K562 (cell line): ENCODE data around the gene SRRM5. TPM values are rescaled to one million over a fixed set of nuclear protein-coding genes. Genes with fewer than 3 reads are reported as not detected.

Source experiments
- ARID3B ChIP-seq: fragments of 250-450 bp; sonication (Bioruptor Pico); IDR thresholded peaks from 2 replicates; pipeline ENCODE4 v1.4.0; 2020; ENCODE audit warnings: borderline replicate concordance
- CBFB ChIP-seq: sonication (generic); formaldehyde crosslinking; IDR thresholded peaks from 2 replicates; pipeline ENCODE4 v1.4.0; 2020; ENCODE audit warnings: mild to moderate bottlenecking, missing genetic modification reagents
- COPS2 ChIP-seq: fragments of 450-650 bp; conservative IDR thresholded peaks from 2 replicates; pipeline ENCODE4 v1.6.1; 2016; ENCODE audit warnings: mild to moderate bottlenecking, moderate library complexity
- DACH1 ChIP-seq: fragments of 450-650 bp; IDR thresholded peaks from 2 replicates; pipeline ENCODE4 v1.6.1; 2018; ENCODE audit not compliant: partially characterized antibody
- ETV1 ChIP-seq: fragments of 450-650 bp; conservative IDR thresholded peaks from 2 replicates; pipeline ENCODE4 v1.6.1; 2016; ENCODE audit warnings: missing genetic modification characterization, control low read depth, low read depth, missing compliant biosample characterization
- FOXM1 ChIP-seq, 2 experiments: fragments of 450-650 bp in 1 of 2; sonication (generic) in 1 of 2; formaldehyde crosslinking in 1 of 2; IDR thresholded peaks; 2 replicates each; pipeline versions ENCODE4 v1.6.1 to v1.9.0; 2017 to 2022; ENCODE audit warnings: low read depth in 2 of 2, mild to moderate bottlenecking in 2 of 2, missing genetic modification reagents in 1 of 2, moderate library complexity in 1 of 2
- GTF2F1 ChIP-seq: IDR thresholded peaks from 2 replicates; pipeline ENCODE4 v1.6.1; 2011; ENCODE audit warnings: low read depth, low read length, improper control_type of control experiment
- HNRNPLL ChIP-seq: fragments of 200-400 bp; formaldehyde crosslinking; IDR thresholded peaks from 2 replicates; pipeline ENCODE4 v1.6.1; 2017; ENCODE audit warnings: low read length, low read depth, mild to moderate bottlenecking; ENCODE audit not compliant: poor library complexity, severe bottlenecking
- L3MBTL2 ChIP-seq: fragments of 450-650 bp; IDR thresholded peaks from 2 replicates; pipeline ENCODE4 v1.6.1; 2016; ENCODE audit warnings: mild to moderate bottlenecking, moderate library complexity
- MAFF ChIP-seq: IDR thresholded peaks from 2 replicates; pipeline ENCODE4 v1.6.1; 2012; ENCODE audit warnings: low read length, improper control_type of control experiment
- MYBL2 ChIP-seq, 2 experiments: fragments of 450-650 bp in 1 of 2; sonication (generic) in 1 of 2; formaldehyde crosslinking in 1 of 2; IDR thresholded peaks; 2 replicates each; pipeline versions ENCODE4 v1.6.1 to v1.8.1; 2017 to 2022; ENCODE audit warnings: borderline replicate concordance in 1 of 2, inconsistent platforms in 1 of 2, low read depth in 1 of 2, mild to moderate bottlenecking in 1 of 2, missing genetic modification reagents in 1 of 2, moderate library complexity in 1 of 2
- NUFIP1 ChIP-seq: fragments of 450-650 bp; IDR thresholded peaks from 2 replicates; pipeline ENCODE4 v1.6.1; 2018; ENCODE audit not compliant: partially characterized antibody
- PML ChIP-seq: IDR thresholded peaks from 2 replicates; pipeline ENCODE4 v1.6.1; 2012; ENCODE audit warnings: low read length, inconsistent platforms
- RUNX1 ChIP-seq: sonication (generic); IDR thresholded peaks from 2 replicates; pipeline ENCODE4 v1.6.1; 2016; ENCODE audit warnings: antibody characterized with exemption, low read depth
- TAF1 ChIP-seq: IDR thresholded peaks from 2 replicates; pipeline ENCODE4 v1.6.1; 2011; ENCODE audit warnings: mild to moderate bottlenecking, low read length, moderate library complexity; ENCODE audit not compliant: insufficient read depth, control insufficient read depth, severe bottlenecking; ENCODE audit errors: extremely low read depth
- ZNF165 ChIP-seq: fragments of 250-450 bp; sonication (Bioruptor Pico); IDR thresholded peaks from 2 replicates; pipeline ENCODE4 v1.4.0; 2020; ENCODE audit warnings: borderline replicate concordance
- polyA plus RNA-seq, 8 experiments: library from polyadenylated mRNA; depleted of rRNA in 4 of 8; stranded (reverse) in 5 of 8; unstranded in 3 of 8; fragments of >200 nt; fragmentation: Nextera tagmentation in 2 of 8; fragmentation: Illumina TruSeq in 1 of 8; extraction: Ambion mirVana in 2 of 8; extraction: Trizol in 1 of 8; gene quantifications; 2 replicates each; pipeline versions ENCODE4 v1.2.1 to v1.2.3, GENCODE V29; 2011 to 2014; ENCODE audit warnings: inconsistent platforms in 1 of 8, missing spikeins in 1 of 8
- total RNA-seq, 7 experiments: library from RNA; depleted of rRNA in 6 of 7; stranded (reverse); fragments of >200 nt in 6 of 7; fragmentation: Illumina TruSeq in 2 of 7; extraction: Trizol in 2 of 7; gene quantifications; 2 replicates each; pipeline versions ENCODE4 v1.2.1 to v1.2.3, GENCODE V29; 2011 to 2021; ENCODE audit warnings: low replicate concordance in 1 of 7
- TF ChIP-seq, protein P1 (sequence below): fragments of 250-450 bp; sonication (Bioruptor Pico); IDR thresholded peaks from 2 replicates; pipeline ENCODE4 v1.4.0; 2020
- TF ChIP-seq, protein P2 (sequence below): sonication (generic); formaldehyde crosslinking; IDR thresholded peaks from 2 replicates; pipeline ENCODE4 v1.8.1; 2022; ENCODE audit warnings: missing genetic modification reagents

SRRM5 gene
- total and polyA plus RNA-seq, 9 of the 15 experiments (the other 6 are each of a cell fraction or from before 2014, with no cell fraction given), result 0.09 to 0.45 (median 0.18) TPM; not detected in 2

DNA sequence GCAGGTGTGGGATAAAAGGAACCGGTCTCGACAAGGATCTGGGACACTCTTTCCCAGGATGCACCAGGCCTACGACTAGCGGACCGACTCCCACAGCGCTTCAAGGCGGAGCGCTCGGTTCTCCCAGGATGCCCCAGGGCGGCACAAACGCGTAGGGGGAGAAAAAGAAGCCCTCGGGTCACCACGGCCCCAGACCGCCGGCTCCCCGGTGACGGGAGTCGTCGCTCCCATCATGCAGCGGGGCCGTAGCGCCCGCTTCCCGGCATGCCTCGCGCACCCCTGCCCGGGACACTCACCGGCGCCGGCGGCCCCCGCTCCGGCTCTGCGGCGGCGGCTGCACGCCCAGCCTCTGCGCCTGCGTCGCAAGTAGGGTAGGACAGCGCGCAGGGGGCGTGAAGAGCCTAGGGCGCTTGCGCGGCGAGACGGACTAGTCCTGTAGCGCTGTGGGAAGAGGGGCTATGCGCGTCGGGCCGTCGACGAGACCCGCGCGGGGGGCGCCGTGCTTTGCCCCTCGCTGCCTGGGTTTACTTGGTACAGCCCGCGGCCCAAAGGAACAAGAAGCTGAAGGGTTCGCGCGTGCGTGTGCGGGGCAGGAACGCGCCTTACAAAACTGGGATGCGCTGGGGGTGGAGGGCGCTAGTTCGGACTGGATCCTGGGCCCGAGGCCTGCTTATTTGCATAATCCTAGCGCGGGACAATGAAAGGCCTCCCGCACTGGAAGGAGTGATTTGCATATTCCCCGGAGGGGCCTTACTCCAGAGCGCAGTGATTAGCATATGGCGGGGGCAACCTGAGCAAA is 7.6 kb downstream of the SRRM5 start, which contains the start of gene ZNF428 (continued):
- TF ChIP-seq, protein P1, sequence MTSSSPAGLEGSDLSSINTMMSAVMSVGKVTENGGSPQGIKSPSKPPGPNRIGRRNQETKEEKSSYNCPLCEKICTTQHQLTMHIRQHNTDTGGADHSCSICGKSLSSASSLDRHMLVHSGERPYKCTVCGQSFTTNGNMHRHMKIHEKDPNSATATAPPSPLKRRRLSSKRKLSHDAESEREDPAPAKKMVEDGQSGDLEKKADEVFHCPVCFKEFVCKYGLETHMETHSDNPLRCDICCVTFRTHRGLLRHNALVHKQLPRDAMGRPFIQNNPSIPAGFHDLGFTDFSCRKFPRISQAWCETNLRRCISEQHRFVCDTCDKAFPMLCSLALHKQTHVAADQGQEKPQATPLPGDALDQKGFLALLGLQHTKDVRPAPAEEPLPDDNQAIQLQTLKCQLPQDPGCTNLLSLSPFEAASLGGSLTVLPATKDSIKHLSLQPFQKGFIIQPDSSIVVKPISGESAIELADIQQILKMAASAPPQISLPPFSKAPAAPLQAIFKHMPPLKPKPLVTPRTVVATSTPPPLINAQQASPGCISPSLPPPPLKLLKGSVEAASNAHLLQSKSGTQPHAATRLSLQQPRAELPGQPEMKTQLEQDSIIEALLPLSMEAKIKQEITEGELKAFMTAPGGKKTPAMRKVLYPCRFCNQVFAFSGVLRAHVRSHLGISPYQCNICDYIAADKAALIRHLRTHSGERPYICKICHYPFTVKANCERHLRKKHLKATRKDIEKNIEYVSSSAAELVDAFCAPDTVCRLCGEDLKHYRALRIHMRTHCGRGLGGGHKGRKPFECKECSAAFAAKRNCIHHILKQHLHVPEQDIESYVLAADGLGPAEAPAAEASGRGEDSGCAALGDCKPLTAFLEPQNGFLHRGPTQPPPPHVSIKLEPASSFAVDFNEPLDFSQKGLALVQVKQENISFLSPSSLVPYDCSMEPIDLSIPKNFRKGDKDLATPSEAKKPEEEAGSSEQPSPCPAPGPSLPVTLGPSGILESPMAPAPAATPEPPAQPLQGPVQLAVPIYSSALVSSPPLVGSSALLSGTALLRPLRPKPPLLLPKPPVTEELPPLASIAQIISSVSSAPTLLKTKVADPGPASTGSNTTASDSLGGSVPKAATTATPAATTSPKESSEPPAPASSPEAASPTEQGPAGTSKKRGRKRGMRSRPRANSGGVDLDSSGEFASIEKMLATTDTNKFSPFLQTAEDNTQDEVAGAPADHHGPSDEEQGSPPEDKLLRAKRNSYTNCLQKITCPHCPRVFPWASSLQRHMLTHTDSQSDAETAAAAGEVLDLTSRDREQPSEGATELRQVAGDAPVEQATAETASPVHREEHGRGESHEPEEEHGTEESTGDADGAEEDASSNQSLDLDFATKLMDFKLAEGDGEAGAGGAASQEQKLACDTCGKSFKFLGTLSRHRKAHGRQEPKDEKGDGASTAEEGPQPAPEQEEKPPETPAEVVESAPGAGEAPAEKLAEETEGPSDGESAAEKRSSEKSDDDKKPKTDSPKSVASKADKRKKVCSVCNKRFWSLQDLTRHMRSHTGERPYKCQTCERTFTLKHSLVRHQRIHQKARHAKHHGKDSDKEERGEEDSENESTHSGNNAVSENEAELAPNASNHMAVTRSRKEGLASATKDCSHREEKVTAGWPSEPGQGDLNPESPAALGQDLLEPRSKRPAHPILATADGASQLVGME (CRISPR knock-in tag), result 0 out of 2 replicates have a peak, but pooled peaks have one; percentile 22
- TF ChIP-seq CBFB, result no peak
- TF ChIP-seq, protein P2, sequence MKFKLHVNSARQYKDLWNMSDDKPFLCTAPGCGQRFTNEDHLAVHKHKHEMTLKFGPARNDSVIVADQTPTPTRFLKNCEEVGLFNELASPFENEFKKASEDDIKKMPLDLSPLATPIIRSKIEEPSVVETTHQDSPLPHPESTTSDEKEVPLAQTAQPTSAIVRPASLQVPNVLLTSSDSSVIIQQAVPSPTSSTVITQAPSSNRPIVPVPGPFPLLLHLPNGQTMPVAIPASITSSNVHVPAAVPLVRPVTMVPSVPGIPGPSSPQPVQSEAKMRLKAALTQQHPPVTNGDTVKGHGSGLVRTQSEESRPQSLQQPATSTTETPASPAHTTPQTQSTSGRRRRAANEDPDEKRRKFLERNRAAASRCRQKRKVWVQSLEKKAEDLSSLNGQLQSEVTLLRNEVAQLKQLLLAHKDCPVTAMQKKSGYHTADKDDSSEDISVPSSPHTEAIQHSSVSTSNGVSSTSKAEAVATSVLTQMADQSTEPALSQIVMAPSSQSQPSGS (CRISPR knock-in tag), result no peak; the same call in 1 of the 2 replicates
- TF ChIP-seq L3MBTL2, result peak; percentile 90
- TF ChIP-seq HNRNPLL, result peak; percentile 95
- TF ChIP-seq MAFF, result no peak
- no peak for TF ChIP-seq ETV1
- peak; percentile 68 for TF ChIP-seq GTF2F1
- peak; percentile 64 for TF ChIP-seq TAF1
- TF ChIP-seq COPS2, result no peak
- TF ChIP-seq ARID3B, result peak; percentile 80; the same call in 1 of the 2 replicates
- TF ChIP-seq RUNX1, result peak; percentile 48; the same call in 1 of the 2 replicates
- TF ChIP-seq NUFIP1, result no peak
- TF ChIP-seq PML, result peak; percentile 31
- no peak for TF ChIP-seq MYBL2 (IDR thresholded peaks at IDR 0.05; ENCODE audit: low read depth)
- TF ChIP-seq MYBL2 (CRISPR knock-in tag; IDR thresholded peaks at IDR 0.05; ENCODE audit: borderline replicate concordance), result no peak
- TF ChIP-seq FOXM1 (IDR thresholded peaks at IDR 0.05; ENCODE audit: low read depth), result no peak
- peak; percentile 51; the same call in 1 of the 2 replicates for TF ChIP-seq FOXM1 (CRISPR knock-in tag; IDR thresholded peaks at IDR 0.05; ENCODE audit: low read depth)
- no peak for TF ChIP-seq DACH1
- TF ChIP-seq ZNF165, result no peak
